Measurements from ENCODE around the gene ATP6V0A4. TPM values are rescaled to one million over a fixed set of nuclear protein-coding genes. Genes with fewer than 3 reads are reported as not detected.

ATP6V0A4 gene
- total RNA-seq, 6 donors from 2014 or later, result 0.49 to 1.9 (median 1.3) TPM; not detected in 2

- WGBS, 2 donors, result 79 to 83% methylated on average over 10 of the region's 10 CpGs
- no peaks in the 10 kb centered on the region for H3K36me3 ChIP-seq
- H3K27ac ChIP-seq, result no peak overlapping the region
- H3K4me1 ChIP-seq, result no peaks in the 10 kb centered on the region
- no peaks in the 10 kb centered on the region for H3K27me3 ChIP-seq
- DNase-seq (no peak), ATAC-seq (ENCODE audit: low FRiP score in 2 of 2) (no peak)
- no peak overlapping the region for H3K4me3 ChIP-seq
- no peaks in the 10 kb centered on the region for H3K9me3 ChIP-seq
- TF ChIP-seq EP300 (IDR thresholded peaks at IDR 0.05), result no peak
- no peak for TF ChIP-seq CTCF (IDR thresholded peaks at IDR 0.05)
- no peak for TF ChIP-seq POLR2AphosphoS5 (IDR thresholded peaks at IDR 0.05)
- TF ChIP-seq POLR2A (IDR thresholded peaks at IDR 0.05), result no peak
Observed at GRCh38 chr7:138727336-138728099, 70.5 kb downstream of the ATP6V0A4 start.

GRCh38 chr7:138726288-138726687, 71.7 kb downstream of the ATP6V0A4 start:
- no peaks in the 10 kb centered on the region for H3K36me3 ChIP-seq
- H3K4me3 ChIP-seq, result no peak overlapping the region
- ATAC-seq (ENCODE audit: low FRiP score in 2 of 2) (no peak), DNase-seq (peak in 1 of 2 donors; percentile 27)
- no peaks in the 10 kb centered on the region for H3K9me3 ChIP-seq
- H3K27ac ChIP-seq, result no peak overlapping the region
- H3K4me1 ChIP-seq, result no peaks in the 10 kb centered on the region
- TF ChIP-seq POLR2AphosphoS5 (IDR thresholded peaks at IDR 0.05), result no peak
- no peak for TF ChIP-seq CTCF (IDR thresholded peaks at IDR 0.05)
- no peak for TF ChIP-seq EP300 (IDR thresholded peaks at IDR 0.05)
- no peak for TF ChIP-seq POLR2A (IDR thresholded peaks at IDR 0.05)
- H3K27me3 ChIP-seq, result no peaks in the 10 kb centered on the region
- 80 to 82% methylated on average over 7 to 9 of the region's 9 CpGs for WGBS, 2 donors

- Histone ChIP-seq H3K27ac (no peak overlapping the region), H3K4me1 (no peaks in the 10 kb centered on the region), H3K9me3 (no peaks in the 10 kb centered on the region), H3K4me3 (no peak overlapping the region), H3K27me3 (no peaks in the 10 kb centered on the region), H3K36me3 (no peaks in the 10 kb centered on the region)
- WGBS, 2 donors, result 86 to 94% methylated on average over 4 of the region's 4 CpGs
- ATAC-seq (ENCODE audit: low FRiP score in 2 of 2) (no peak), DNase-seq (no peak)
- TF ChIP-seq POLR2A (IDR thresholded peaks at IDR 0.05) (no peak), POLR2AphosphoS5 (IDR thresholded peaks at IDR 0.05) (no peak), EP300 (IDR thresholded peaks at IDR 0.05) (no peak), CTCF (IDR thresholded peaks at IDR 0.05) (no peak)
Observed at GRCh38 chr7:138720286-138720685, 77.7 kb downstream of the ATP6V0A4 start.

GRCh38 chr7:138716889-138717288, 81.1 kb downstream of the ATP6V0A4 start:
- WGBS, 2 donors, result 92 to 97% methylated on average over 7 of the region's 7 CpGs
- no peak for TF ChIP-seq EP300 (IDR thresholded peaks at IDR 0.05)
- no peak for TF ChIP-seq POLR2AphosphoS5 (IDR thresholded peaks at IDR 0.05)
- no peak for TF ChIP-seq POLR2A (IDR thresholded peaks at IDR 0.05)
- no peak for TF ChIP-seq CTCF (IDR thresholded peaks at IDR 0.05)

DNA sequence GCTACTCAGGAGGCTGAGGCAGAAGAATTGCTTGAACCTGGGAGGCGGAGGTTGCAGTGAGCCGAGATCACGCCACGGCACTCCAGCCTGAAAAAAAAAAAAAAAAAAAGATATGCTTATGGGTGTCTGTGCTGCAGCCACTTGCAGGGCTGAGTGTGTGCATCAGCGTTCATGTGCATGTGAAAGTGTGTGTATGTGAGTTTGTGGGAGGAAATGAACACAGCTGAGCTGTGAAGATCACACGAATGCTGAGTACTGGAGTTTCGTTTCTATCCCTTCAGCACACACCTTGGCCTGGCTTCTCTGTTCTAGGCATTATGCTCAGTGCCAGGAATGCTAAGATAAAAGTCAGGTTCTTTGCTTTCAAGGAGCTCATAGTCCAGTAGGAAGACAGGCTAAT, 84.8 kb downstream of the ATP6V0A4 start:
- TF ChIP-seq EP300 (IDR thresholded peaks at IDR 0.05) (no peak), POLR2A (IDR thresholded peaks at IDR 0.05) (no peak), POLR2AphosphoS5 (IDR thresholded peaks at IDR 0.05) (no peak)
- no peaks in the 10 kb centered on the region for H3K9me3 ChIP-seq
- H3K27me3 ChIP-seq, result no peaks in the 10 kb centered on the region
- DNase-seq (no peak), ATAC-seq (ENCODE audit: low FRiP score in 2 of 2) (no peak)
- no peak overlapping the region for H3K4me3 ChIP-seq
- 81 to 85% methylated on average over 7 of the region's 7 CpGs for WGBS, 2 donors
- no peaks in the 10 kb centered on the region for H3K4me1 ChIP-seq
- H3K27ac ChIP-seq, result no peak overlapping the region
- H3K36me3 ChIP-seq, result no peaks in the 10 kb centered on the region

More at GRCh38 chr7:138716889-138717288, 81.1 kb downstream of the ATP6V0A4 start:
- no peak overlapping the region for H3K4me3 ChIP-seq
- no peak for DNase-seq
- H3K27ac ChIP-seq, result no peak overlapping the region
- no peaks in the 10 kb centered on the region for H3K9me3 ChIP-seq
- H3K4me1 ChIP-seq, result no peaks in the 10 kb centered on the region
- no peaks in the 10 kb centered on the region for H3K27me3 ChIP-seq
- no peaks in the 10 kb centered on the region for H3K36me3 ChIP-seq
- ATAC-seq (ENCODE audit: low FRiP score in 2 of 2), result no peak

Measured in upper lobe of left lung (tissue), 6 donors.